Bronchial epithelial cell (primary cell): ENCODE results near the gene COX6A2. TPM values are rescaled to one million over a fixed set of nuclear protein-coding genes. Genes with fewer than 3 reads are reported as not detected.

Experiments used
- DNase-seq: peaks from one replicate; pipeline ENCODE4 v3.0.0-alpha.2; 2010; ENCODE audit warnings: low read depth
- FAIRE-seq: peaks from 2 replicates; lab custom pipeline; 2011; peaks lifted over from hg19 to GRCh38; lab: Jason Lieb, UNC
- H3K27me3 ChIP-seq: 2 replicates; pipeline ENCODE4 v1.5.1; 2011; ENCODE audit warnings: low read length; ENCODE audit not compliant: control insufficient read depth, insufficient read depth
- H3K36me3 ChIP-seq: 2 replicates; pipeline ENCODE4 v1.5.1; 2011; ENCODE audit warnings: low read length; ENCODE audit not compliant: control insufficient read depth, insufficient read depth
- H3K4me3 ChIP-seq: 2 replicates; pipeline ENCODE4 v1.5.1; 2011; ENCODE audit warnings: mild to moderate bottlenecking, low read depth, low read length, control low read depth
- CTCF ChIP-seq: IDR thresholded peaks from 2 replicates; pipeline ENCODE4 v1.5.1; 2011; ENCODE audit warnings: mild to moderate bottlenecking, moderate library complexity, low read length, control low read depth, inconsistent platforms; ENCODE audit not compliant: insufficient read depth, severe bottlenecking
- total RNA-seq: library from RNA; depleted of rRNA; stranded (reverse); fragments of >200 nt; gene quantifications from 2 replicates; pipeline ENCODE4 v1.2.1, GENCODE V29; 2014

COX6A2 gene
- total RNA-seq, 1 donor from 2014 or later: not detected

DNA sequence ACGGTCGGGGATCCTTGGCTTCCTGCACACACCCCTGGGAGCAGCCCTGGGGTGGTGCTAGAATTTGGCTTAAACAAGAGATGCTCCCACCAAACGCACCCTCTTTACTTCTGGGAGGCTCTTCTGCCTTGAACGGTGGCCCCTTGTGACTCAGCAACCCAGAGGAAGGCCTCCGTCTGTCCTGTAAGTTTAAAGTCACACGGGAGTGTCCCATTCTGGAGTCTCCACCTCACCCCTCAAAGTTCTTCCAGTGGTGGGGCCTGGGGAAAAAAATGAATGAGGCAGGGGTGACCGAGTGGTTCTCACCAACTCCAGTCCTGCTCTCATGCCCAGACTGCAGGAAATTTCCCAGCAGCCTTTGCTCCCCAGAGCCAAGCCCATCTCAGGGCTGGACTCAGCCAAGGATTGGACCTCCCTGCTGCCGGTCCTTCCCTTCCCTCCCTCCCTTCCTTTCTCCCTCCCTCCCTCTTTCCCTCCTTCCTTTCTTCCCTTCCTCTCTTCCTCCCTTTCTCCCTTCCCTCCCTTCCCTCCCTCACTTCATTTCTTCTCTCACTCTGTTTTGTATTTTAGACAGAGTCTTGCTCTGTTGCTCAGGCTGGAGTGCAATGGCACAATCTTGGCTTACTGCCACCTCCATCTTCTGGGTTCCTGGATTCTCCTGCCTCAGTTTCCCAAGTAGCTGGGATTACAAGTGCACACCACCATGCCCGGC, 23.7 kb downstream of the COX6A2 start:
- Histone ChIP-seq H3K27me3 (no peaks in the 10 kb centered on the region), H3K36me3 (no peaks in the 10 kb centered on the region), H3K4me3 (no peak overlapping the region)
- FAIRE-seq (no peak), DNase-seq (no peak)
- TF ChIP-seq CTCF: no peak

- FAIRE-seq: no peak
- TF ChIP-seq CTCF: no peak
- no peaks in the 10 kb centered on the region for H3K36me3 ChIP-seq
- no peaks in the 10 kb centered on the region for H3K27me3 ChIP-seq
- DNase-seq: no peak
- no peak overlapping the region for H3K4me3 ChIP-seq
Measured at GRCh38 chr16:31403590-31404352, 24.4 kb downstream of the COX6A2 start.

GRCh38 chr16:31402687-31403086, 25.5 kb downstream of the COX6A2 start:
- DNase-seq: no peak
- no peaks in the 10 kb centered on the region for H3K36me3 ChIP-seq
- FAIRE-seq: no peak
- TF ChIP-seq CTCF: no peak
- H3K4me3 ChIP-seq: no peak overlapping the region
- no peaks in the 10 kb centered on the region for H3K27me3 ChIP-seq

DNA sequence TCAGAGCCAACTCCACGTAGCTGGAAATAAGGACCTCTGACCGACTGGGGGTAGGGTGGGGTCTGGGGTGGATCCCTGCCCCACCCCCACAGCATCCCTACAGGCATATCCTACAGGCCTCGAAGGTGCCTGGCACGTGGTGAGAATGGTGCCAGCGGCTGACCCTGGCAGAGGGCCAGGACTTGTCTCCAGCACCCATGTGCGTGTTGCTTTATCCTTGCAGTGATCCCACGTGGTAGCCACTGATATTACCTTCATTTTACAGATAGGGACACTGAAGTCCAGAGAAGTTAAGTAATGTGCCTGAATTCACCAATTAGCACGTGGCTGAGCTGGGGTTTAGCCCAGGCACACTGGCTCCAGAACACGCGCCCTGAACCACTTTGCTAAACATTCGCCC, 26.7 kb downstream of the COX6A2 start:
- Histone ChIP-seq H3K36me3 (no peaks in the 10 kb centered on the region), H3K27me3 (no peaks in the 10 kb centered on the region), H3K4me3 (no peak overlapping the region)
- no peak for TF ChIP-seq CTCF
- no peak for FAIRE-seq
- DNase-seq: no peak

GRCh38 chr16:31400191-31400590, 28.0 kb downstream of the COX6A2 start:
- Histone ChIP-seq H3K36me3 (no peaks in the 10 kb centered on the region), H3K4me3 (no peak overlapping the region), H3K27me3 (no peaks in the 10 kb centered on the region)
- TF ChIP-seq CTCF: no peak
- no peak for DNase-seq
- no peak for FAIRE-seq
